HG02623 (cell line): ENCODE data around the gene MACC1.

Experiments
- ATAC-seq: cut with Tn5 transposase; IDR thresholded peaks from one replicate; pipeline ENCODE4 v1.9.1; 2021; ENCODE audit warnings: moderate library complexity; ENCODE audit not compliant: unreplicated experiment

Gene MACC1

DNA sequence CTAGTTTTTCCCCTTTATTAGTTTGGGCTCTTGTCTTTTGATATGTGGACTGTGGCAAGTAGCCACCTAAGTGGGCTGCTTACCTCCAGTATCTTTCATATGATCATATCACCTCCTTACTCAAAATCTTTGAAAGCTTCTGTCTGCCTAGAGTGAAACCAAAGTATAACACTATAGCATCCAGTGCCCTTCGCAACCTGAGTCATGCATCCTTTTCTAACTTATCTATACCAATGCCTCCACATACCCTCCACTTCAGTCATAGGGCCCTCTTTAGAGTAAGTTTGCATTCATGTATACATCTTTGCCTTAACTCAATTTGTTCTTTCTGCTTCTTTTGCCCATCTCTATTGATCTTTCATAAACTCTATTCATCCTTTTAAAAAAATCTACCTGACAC, 15.7 kb upstream of the MACC1 start:
- ATAC-seq = no peak

- no peak for ATAC-seq
These were observed 12.7 kb upstream of the MACC1 start for GRCh38 chr7:20229646-20230500.

GRCh38 chr7:20229081-20229480, 11.9 kb upstream of the MACC1 start:
- no peak for ATAC-seq

DNA sequence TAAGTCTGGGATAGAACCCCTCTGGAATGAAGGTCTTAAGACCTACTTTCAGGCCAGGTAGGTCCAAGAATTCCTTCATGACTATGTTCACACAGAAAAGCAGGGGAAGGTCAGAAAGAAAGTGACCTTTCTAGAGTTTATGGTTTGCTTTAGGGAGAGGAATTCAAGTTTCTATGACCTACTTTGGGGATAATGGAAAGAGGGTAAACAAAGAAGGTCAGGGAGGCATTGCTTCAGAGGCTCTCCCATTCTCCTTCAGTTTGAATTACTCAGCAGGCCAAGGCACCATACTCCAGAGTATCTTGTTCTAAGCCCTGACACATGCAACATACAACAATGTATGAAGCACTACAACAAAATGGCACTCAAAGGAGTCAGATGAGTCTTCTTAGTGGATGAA, 11.5 kb upstream of the MACC1 start:
- no peak for ATAC-seq

DNA sequence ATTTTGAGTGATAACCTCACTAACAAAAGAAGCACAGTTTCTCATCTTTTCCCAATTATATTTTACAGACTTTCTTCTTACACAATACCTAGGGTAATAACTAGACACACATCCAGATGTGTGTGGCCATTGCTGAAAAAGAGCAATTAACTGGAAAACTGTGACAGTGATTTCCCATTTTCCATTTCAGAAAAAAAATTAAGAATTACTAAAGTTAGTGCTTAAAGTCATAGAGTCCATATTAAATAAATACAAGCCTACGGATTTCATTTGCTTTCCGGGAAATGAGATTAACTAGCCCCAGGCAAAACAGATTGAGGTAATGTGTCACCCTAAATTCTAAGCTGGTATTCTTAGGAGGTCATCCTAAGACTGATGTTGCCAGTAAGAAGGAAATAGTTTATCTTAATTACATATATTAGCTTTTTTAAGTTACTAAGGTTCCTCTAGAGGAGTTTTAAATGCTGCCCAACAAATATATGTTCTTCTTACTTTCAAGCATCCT, 10.2 kb upstream of the MACC1 start:
- ATAC-seq = no peak

GRCh38 chr7:20226860-20227259, 9.7 kb upstream of the MACC1 start:
- ATAC-seq = no peak

DNA sequence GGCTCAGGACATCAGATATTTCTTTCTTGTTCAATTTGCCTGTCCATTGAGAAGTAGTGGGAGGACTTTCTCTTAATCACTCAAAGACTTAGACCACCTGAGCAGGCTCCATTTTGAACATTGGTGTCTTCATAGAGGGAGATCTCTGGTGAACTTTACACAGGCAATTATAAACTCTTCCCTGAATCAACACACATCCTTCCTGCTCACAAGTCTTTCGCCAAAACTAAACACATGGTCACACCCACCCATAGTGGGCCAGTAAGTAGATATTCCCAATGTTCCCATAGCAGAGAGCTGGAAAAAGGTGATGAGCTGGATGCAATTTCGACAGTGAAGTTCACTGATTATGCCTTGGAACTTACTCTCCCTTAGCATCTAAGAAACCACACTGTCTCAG, 8.2 kb upstream of the MACC1 start:
- ATAC-seq = no peak

- no peak for ATAC-seq
These were observed 6.8 kb upstream of the MACC1 start for GRCh38 chr7:20224025-20224424.

DNA sequence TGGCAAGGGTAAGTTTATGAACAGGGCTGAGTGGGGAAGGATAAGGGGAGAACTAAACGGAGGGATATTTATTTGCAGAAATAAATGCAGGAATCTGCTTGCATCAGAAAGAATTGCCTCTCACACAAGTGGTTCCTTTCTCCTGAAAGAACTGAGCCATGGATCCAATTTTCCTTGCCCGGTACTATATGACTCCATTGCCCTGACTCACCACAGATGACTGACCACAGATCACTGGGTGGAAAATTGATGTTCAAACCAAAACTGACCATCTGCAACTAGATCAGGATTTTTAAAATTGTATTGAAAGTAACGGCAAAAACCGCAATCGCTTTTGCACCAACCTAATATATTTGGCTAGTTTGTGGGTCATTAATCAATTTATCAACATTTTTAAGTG, 6.2 kb upstream of the MACC1 start:
- no peak for ATAC-seq

DNA sequence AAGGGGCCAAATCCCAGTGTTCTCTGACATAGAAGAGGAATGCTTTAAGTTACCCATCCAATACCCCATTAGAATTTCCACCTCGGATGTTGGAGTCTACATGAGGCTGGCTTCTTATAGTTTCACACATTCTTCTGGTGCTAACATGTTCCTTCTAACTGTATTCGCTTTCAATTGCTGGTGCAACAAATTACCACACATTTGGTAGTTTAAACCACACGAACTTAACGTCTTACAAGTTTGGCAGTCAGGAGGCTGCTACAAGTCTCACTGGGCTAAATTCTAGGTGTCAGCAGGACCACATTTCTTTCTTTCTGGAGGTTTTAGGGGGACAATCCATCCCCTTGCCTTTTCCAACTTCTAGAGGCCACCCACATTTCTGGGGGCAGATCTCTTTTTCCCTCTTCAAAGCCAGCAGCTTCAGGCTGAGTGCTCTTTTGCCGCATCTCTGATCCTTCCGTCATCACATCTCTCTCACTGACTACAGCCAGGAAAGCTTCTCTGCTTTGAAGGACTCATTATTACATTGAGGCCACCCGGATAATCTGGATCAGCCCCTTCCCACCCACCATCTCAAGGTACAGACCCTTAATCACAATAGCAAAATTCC, 5.1 kb upstream of the MACC1 start:
- ATAC-seq = no peak

DNA sequence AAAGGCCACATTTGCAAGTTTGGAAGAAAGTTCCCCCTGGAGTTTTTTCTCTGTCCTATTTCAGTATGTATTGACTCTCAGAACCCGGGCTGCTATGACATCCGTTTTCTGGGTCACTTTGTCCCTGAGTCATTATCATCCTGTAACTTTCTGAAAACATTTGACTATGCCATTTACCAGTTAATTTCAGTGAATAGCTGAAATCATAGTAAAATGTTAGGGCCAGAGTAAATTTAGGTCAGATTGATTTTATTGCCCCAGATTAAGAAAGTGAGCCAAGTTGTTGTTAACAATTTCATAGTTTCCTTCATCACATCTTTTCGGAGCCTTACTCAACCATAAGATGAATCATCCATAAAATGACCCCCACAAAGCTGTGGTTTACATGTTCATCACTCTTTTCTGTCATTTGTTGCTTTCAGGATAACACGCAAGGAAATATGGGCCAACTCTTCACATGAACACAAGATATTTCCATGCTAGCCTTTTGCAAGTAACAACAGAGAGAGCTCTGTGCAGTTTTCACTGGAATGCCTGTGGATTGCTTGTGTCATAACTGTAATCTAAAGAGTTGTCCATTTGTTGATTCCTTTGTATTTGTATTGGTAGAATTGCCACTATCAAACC, 3.9 kb upstream of the MACC1 start:
- no peak for ATAC-seq

- ATAC-seq = peak; percentile 5
These were observed 3.1 kb upstream of the MACC1 start for GRCh38 chr7:20220293-20220761.

GRCh38 chr7:20219446-20220292, 2.5 kb upstream of the MACC1 start:
- peak; percentile 64 for ATAC-seq

- no peak for ATAC-seq
These were observed 1.9 kb upstream of the MACC1 start for GRCh38 chr7:20219062-20219445.

- ATAC-seq = no peak
These were observed 1.1 kb upstream of the MACC1 start for GRCh38 chr7:20218279-20218678.

GRCh38 chr7:20216406-20217036, 663 bp downstream of the MACC1 start:
- no peak for ATAC-seq

GRCh38 chr7:20214921-20215669, 2.1 kb downstream of the MACC1 start:
- ATAC-seq = no peak

GRCh38 chr7:20214132-20214531, 3.1 kb downstream of the MACC1 start:
- ATAC-seq = no peak

- ATAC-seq = no peak
These were observed 3.8 kb downstream of the MACC1 start for GRCh38 chr7:20213378-20213777.

DNA sequence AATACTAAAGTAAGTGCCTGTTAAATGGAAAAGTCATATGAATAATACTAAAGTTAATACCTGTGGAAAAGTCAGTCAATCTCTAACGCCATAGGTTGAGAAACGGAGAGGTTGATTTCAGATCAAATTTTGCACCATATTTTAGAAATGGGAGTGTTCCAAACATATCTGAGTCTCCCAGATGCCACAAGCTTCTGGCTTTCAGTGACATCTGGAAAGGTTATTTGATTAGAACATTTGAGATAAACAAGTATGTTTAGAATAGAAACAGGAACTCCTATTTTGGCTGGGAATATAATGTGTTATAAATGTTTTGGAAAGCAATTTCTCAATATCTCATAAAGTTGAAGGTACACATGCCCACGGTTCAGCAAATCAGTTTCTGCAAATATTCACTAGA, 5.8 kb downstream of the MACC1 start:
- ATAC-seq = no peak
